Endothelial cell of umbilical vein (primary cell): Measurements from ENCODE around the gene CCL7.

Experiments
- CTCF ChIP-seq, 2 donors: IDR thresholded peaks; 1 replicate in 1 of 2; 2 replicates in 1 of 2; pipeline ENCODE4 v1.5.1; 2011; ENCODE audit warnings: low read length in 2 of 2, mild to moderate bottlenecking in 2 of 2, moderate library complexity in 2 of 2, control low read depth in 1 of 2, inconsistent platforms in 1 of 2, low read depth in 1 of 2; ENCODE audit not compliant: insufficient read depth in 1 of 2; ENCODE audit errors: extremely low read depth in 1 of 2
- EZH2 ChIP-seq: IDR thresholded peaks from 2 replicates; pipeline ENCODE4 v1.6.1; 2012; ENCODE audit warnings: borderline replicate concordance, low read depth, mild to moderate bottlenecking, moderate library complexity, low read length, inconsistent platforms; ENCODE audit not compliant: severe bottlenecking
- FOS ChIP-seq: IDR thresholded peaks from 2 replicates; pipeline ENCODE4 v1.6.1; 2011; ENCODE audit warnings: mild to moderate bottlenecking, low read length, moderate library complexity, borderline replicate concordance; ENCODE audit not compliant: insufficient read depth
- GATA2 ChIP-seq: IDR thresholded peaks from 2 replicates; pipeline ENCODE4 v1.7.0; 2011; ENCODE audit warnings: low read depth, mild to moderate bottlenecking, moderate library complexity, mixed read lengths, low read length; ENCODE audit not compliant: insufficient read length, insufficient read depth
- MAX ChIP-seq: IDR thresholded peaks from 2 replicates; pipeline ENCODE4 v1.6.1; 2011; ENCODE audit not compliant: insufficient read depth, insufficient read length
- POLR2A ChIP-seq: IDR thresholded peaks from 2 replicates; pipeline ENCODE4 v1.6.1; 2012; ENCODE audit warnings: low read depth, mild to moderate bottlenecking, control low read depth, low read length
- POLR2AphosphoS5 ChIP-seq: IDR thresholded peaks from 2 replicates; pipeline ENCODE4 v1.6.1; 2012; ENCODE audit warnings: low read depth, mild to moderate bottlenecking, control low read depth, low read length, moderate library complexity; ENCODE audit not compliant: insufficient read depth

- TF ChIP-seq POLR2A: no peak
- TF ChIP-seq EZH2: no peak
- TF ChIP-seq CTCF (IDR thresholded peaks at IDR 0.05; ENCODE audit: extremely low read depth in 1 of 2, insufficient read depth in 1 of 2, low read depth in 1 of 2, low read length in 2 of 2): no peak
- no peak for TF ChIP-seq FOS
- no peak for TF ChIP-seq GATA2
- TF ChIP-seq POLR2AphosphoS5: no peak
- no peak for TF ChIP-seq MAX
Measured at GRCh38 chr17:34226744-34227034, 43.3 kb upstream of the CCL7 start.
